Fibroblast of gingiva (primary cell): ENCODE results near the gene GPT2.
"Not testable (repeated sequence)": the region's sequence is repeated elsewhere in the genome, so short reads cannot be mapped to it uniquely, and the experiment has no call there.

Experiments
- DNase-seq: peaks from one replicate; pipeline ENCODE4 v3.0.0-alpha.2; 2011; ENCODE audit warnings: low read depth

GPT2 gene

DNA sequence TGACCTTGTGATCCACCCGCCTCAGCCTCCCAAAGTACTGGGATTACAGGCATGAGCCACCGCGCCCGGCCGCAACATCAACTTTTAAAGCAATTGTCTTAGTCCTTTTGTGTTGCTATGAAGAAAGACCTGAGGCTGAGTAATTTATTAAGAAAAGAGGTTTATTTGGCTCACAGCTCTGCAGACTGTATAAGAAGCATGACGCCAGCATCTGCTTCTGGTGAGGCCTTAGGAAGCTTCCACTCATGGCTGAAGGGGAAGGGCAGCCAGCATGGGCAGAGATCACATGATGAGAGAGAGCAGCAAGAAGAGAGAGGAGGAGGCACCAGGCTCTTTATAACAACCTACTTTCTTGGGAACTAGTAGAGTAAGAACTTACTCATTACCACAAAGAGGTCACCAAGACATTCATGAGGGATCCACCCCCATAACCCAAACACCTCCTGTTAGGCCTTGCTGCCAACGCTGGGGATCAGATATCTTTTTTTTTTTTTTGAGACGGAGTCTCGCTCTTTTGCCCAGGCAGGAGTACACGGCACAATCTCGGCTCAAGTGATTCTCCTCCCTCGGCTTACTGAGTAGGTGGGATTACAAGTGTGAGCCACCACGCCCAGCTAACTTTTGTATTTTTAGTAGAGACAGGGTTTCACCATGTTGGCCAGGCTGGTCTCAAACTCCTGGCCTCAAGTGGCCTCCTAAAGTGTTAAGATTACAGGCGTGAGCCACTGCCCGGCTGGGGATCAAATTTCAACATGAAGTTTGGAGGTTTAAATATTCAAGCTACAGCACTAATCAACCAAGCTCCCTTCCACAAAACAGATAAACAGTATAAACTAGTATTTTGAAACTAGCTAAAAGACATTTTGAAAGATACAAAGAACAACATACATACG, 21.4 kb upstream of the GPT2 start:
- DNase-seq = no peak

DNA sequence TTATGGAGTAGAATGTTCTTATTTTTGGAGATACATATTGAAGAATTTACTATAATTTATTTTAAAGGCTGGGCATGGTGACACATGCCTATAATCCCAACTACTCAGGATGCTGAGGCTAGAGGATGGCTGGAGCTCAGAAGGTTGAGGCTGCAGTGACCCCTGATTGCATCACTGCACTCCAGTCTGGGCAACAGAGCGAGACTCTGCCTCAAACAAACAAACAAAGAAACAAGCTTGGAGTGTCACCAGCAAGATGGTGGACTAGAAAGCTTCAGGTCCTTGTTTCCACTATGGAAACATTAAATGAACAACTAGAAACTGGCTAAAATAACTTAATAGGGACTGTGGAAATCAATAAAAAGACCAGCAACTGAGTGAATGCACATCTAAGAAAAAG, 17.9 kb upstream of the GPT2 start:
- DNase-seq = no peak

DNA sequence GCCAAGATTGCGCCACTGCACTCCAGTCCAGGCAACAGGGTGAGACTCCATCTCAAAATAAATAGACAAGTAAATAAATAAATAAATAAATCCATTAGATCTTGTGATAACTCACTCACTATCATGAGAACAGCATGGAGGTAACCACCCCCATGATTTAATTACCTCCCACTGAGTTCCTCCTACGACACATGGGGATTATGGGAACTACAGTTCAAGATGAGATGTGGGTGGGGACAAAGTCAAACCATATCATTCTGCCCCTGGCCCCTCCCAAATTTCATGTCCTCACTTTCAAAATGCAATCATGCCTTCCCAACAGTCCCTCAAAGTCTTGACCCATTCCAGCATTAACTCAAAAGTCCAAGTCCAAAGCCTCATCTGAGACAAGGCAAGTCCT, 16.7 kb upstream of the GPT2 start:
- not testable (repeated sequence) for DNase-seq

DNA sequence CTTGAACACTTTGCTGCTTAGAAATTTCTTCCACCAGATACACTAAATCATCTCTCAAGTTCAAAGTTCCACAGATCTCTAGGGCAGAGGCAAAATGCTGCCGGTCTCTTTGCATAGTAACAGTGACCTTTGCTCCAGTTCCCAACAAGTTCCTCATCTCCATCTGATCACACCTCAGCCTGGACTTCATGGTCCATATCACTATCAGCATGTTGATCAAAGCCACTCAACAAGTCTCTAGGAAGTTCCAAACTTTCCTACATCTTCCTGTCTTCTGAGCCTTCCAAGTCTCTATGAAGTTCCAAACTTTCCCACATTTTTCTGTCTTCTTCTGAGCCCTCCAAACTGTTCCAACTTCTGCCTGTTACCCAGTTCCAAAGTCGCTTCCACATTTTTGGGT, 15.3 kb upstream of the GPT2 start:
- not testable (repeated sequence) for DNase-seq

GRCh38 chr16:46871597-46871996, 12.6 kb upstream of the GPT2 start:
- no peak for DNase-seq

DNA sequence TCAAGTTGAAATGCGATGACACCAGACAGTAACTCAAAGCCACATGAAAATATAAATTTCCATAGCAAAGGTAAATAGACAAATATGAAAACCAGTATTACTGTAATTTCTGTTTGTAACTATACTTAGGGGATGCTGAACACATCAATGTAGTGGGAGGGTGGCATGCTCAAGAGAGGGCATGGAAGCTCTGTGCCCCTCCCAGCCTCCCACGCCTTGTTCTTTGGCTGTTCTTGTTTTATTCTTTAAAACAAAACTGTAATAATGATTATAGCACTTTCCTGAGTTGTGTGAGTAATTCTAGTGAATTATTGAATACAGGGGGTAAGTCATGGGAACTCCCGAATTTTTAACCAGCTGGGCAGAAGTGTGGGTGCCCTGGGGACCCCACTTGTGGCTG, 11.0 kb upstream of the GPT2 start:
- no peak for DNase-seq

DNA sequence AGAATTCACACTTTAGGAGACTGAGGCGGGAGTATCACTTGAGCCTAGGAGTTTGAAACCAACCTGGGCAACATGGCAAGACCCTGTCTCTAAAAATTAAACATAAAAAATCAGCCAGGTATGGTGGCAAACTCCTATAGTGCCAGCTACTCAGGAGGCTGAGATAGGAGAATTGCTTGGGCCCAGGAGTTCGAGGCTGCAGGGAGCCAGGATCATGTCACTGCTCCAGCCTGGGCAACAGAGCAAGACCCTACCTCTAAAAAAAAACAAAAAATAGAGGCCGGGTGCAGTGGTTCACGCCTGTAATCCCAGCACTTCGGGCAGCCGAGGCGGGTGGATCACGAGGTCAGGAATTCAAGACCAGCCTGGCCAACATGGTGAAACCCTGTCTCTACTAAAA, 8.9 kb upstream of the GPT2 start:
- no peak for DNase-seq

DNA sequence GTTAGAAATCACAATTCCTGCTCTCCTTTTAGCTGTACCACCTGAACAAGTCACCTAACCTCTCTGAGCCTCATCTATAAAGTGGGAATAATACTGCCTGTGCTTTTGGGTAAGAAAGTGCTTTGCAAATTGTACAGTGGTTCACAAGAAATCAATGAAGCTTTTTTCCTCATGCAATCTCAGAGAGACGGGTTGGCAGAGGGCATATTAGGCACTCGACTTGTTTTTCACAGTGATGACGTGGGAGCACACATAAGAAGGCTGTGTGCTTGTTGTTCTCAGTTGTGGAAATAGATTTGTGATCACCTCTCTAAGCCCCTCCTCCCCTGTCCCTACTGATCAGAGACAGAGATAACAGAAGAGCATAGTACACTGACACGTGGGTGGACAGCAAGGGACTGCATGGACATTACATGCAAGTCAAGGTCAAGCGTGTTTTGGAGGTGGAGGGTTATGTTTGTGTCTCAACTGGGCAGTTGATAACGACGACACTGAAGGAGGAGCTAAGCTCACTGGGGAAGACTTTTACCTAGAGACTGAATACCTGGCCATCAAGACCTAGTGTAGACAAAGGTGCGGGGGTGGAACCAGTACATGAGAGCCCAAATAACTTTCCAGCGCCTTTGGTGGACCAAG, 1.7 kb upstream of the GPT2 start:
- DNase-seq = no peak

- DNase-seq = no peak
Measured at GRCh38 chr16:46882940-46883307, 1.2 kb upstream of the GPT2 start.

DNA sequence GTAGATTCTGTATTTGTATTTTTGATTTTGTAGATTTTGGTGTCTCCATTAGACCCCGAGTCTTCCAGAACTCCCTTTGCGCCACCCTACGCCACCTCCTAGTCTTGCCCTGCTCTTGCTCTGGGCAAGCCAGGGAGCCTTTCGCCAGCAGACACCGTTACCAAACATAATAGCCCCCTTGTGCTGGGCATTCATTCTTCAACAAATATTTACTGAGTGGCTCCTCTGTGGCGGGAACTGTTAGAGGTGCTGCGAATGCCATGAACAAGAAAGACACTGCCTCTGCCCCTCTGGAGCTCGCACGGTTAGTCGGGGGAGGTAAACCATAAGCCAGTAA, 841 bp upstream of the GPT2 start:
- no peak for DNase-seq

- DNase-seq = no peak
Measured at GRCh38 chr16:46884513-46885293, 541 bp downstream of the GPT2 start.

DNA sequence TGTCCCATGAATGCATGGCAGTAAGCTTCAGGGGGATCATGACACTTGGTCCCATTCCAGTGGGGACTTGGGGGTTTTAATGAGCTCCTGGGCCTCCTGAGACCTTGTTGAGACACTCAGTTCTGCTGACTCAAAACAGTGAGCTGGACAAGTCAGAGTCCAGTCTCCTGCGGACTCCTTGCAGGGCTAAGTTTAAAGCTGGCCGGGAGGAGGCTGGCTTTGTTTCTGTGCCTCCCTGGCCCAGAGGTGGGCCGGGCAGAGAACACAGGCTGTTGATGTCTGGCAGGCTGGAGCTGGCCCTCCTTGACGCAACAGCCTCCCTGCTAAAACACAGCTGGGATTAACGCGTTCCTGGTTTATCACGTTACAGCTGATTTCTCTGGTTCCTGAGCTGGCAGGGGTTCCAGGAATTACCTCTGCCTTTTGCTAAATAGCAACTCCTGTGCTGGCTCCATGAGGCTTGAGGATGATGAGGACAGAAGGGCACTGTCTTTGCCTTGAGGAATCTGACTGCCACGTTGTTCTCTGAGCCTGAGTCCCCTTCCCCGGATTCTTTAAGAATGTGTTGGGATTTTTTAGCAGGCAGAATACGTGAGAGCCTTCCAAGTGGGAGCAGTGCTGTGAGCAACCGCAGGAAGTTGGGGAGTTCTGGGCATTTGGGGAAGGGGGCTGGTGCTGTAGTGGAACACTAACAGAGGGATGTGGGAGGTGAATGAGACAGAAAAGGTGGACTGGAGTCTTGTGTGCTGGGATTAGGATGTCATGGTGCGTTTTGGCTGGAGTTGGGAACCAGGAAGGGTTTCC, 2.0 kb downstream of the GPT2 start:
- DNase-seq = no peak

DNA sequence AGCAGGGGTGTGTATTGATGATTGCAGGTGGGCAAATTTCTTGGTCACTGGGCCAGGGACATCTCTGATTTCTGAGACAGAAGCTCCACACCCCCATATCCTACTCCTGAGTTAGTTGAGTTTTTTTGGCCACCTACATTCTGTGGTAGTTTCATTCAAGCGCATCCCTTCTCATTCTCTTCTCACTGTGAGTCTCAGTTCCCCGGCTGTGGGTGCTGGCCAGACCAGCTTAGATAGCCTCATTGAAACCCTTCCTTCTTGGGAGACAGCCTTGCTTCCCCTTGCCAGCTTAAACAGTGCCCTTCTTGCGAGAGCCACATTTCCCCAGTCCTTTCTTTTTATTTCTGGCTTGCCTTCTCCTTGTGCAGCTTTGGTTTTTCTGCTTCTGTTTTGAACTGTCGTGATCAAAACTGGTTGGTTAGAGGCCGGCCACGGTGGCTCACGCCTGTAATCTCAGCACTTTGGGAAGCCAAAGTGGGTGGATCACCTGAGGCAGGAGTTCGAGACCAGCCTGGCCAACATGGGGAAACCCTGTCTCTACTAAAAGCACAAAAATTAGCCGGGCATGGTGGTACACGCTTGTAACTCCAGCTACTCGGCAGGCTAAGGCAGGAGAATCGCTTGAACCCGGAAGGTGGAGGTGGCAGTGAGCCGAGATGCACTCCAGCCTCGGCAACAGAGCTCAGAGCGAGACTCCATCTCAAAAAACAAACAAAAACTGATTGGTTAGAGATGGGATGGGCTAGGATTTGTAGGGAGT, 2.8 kb downstream of the GPT2 start:
- DNase-seq = no peak

GRCh38 chr16:46887524-46887854, 3.3 kb downstream of the GPT2 start:
- DNase-seq = no peak

- no peak for DNase-seq
Measured at GRCh38 chr16:46889245-46889941, 5.2 kb downstream of the GPT2 start.

DNA sequence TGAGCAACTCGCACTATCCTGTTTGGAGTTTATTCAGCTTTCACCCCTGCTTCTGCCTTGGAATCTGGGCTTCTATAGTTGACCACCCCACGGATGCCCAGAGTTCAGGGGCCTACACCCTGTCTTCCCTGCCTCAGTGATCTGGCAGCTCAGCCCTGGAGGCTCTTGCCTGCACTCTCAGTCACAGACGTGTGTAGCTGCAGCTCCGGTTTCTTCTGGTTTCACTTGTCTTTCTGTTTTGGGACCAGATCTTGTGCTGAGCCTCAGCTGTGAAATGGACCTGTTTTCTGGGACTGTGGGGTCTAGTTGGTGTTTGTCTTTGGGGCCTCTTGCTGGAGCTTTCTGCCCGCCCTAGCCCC, 5.8 kb downstream of the GPT2 start:
- DNase-seq = no peak

DNA sequence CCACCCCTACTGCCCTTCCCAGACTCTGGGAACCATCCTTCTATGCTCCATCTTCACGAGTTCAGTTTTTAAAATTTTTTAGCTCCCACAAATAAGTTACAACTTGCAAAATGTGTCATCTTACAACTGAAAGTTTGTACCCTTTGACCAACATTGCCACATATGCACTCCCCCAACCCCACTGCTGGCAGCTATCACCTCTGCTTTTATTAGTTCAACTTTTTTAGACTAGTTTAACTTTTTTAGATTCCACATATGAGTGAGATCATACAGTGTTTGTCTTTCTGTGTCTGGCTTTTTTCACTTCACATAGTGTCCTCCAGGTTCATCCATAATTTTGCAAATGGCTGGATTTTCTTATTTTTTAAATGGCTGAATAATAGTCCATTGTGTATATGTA, 7.7 kb downstream of the GPT2 start:
- DNase-seq = no peak

DNA sequence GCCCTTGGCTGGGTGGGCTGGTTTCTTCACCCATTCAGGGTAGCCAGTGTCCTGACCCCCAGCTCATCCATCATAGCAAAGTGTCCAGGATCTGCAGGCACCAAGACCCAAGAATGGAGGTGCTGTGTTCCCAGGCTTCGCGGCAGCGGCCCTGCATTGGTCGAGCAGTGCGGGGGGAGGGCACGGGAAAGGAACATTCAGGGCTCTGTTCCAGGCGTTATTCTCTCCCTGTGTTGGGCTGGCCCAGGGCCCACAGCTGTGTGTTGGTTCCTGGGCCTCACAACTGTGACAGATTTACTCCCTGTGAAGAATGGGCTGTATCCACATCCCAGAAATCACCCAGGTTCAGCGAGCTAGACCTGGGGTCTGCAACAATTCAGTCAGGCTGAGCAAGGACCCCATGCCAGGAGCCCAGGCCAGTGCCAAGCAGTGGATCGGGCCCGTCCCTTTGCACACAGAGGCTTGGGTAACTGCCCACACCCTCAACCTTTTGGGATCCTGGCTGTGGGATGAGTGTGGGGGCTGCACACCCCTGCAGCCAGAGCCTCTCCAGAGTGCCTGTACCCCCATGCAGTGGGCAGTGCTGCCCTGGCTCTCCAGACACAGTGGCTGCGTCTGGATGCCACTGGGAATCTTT, 10.0 kb downstream of the GPT2 start:
- no peak for DNase-seq

- no peak for DNase-seq
Measured at GRCh38 chr16:46895399-46896313, 11.5 kb downstream of the GPT2 start.
